Stimulated activated CD8-positive, alpha-beta memory T cell treated with anti-CD3 and anti-CD28 coated beads, Interleukin-2, amount 100 ng/mL, for 1 hour (primary cell): ENCODE data around the gene MYCBP.
"Not testable (repeated sequence)": the region's sequence is repeated elsewhere in the genome, so short reads cannot be mapped to it uniquely, and the experiment has no call there.

ENCODE experiments used
- DNase-seq, 2 donors: peaks; one replicate each; pipeline ENCODE4 v3.0.0-alpha.2; 2020; ENCODE audit warnings: low read depth in 2 of 2

Gene MYCBP

DNA sequence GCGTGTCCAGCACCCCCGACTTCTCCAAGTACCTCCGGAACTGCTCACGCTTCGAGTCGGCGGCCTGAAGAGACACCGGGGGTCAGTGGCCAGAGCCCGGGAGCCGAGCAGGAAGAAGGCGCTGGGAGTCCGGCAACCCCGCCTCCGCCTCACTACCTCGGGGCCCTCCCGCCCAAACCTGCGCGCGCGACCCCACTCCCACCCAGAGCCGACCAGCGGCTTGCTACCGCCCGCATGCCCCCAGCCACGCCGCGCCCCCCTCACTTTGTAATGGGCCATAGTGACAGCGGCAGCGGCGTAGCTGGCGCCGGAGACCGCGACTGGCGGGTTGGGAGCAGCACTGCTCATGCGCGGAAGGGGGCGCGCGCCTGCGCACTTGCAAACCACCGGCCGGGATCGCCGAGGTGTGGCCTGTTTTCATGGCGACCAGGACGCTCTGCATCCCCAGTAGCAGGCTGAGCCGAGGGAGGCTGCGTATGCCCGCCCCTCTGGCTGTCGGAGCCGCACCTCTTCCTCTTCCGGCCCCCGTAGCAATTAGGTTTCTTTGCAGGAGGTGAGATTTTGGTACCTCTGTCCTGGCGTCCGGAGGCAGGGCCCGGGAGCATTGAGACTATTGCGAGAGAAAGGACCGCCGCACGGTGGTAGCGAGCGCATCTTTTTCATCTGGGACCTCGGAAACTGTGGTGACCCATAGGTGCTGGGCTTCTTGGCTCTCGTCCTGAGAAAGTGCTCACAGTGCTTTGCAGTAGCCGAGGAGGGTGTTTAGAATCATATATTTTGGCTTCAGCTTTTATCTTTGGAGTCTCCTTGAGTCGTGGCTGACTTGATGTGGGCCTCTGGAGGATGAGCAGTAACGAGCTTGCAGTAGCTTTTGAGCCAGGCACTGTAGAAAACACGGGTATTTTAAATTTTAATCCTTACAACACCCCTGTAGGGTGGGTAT is at the start of gene MYCBP:
MYCBP (minus strand) TSS at position 322 of the 943 bp plus-strand sequence; CDS start at position 279, 43 bp downstream.
- peak; percentile 94 for DNase-seq

DNA sequence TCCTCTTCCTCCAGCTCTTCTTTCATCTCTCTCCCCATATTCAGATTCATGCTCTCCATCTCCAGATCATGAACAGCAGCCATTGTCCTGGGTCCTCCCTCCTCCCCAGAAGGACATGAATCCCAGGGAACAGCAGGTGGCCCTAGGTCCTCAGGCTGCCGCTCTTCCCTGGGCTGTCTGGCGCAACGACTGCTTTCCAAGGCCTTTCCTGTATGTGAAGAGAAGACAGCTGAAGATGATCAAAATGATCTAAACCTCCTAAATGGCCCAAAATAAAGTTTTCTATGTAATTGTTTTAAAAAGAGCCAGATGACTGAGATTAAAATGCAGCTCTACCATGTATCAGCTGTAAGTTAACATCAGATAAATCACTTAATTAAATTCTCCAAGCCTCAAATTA is 46.0 kb upstream of the MYCBP start:
- no peak for DNase-seq

DNA sequence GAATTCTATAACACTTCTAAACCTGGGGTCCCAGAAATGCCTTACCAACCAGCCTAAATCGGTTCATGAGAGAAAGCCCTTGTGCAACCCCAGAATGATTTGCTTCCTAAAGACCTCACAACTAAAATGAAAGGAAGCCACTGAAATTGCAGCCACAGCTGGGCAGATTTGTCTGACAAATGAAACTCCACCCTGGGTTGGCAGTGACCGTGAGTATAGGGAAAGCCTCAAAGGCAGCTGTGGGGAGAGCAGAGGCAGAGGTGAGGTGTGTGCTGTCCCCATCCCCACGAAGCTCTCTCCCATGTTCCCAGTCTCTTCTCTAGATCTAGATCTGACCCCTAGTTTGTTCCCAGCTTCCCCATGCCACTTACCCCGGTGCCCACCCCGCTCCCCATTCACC is 45.4 kb upstream of the MYCBP start:
- no peak for DNase-seq

DNA sequence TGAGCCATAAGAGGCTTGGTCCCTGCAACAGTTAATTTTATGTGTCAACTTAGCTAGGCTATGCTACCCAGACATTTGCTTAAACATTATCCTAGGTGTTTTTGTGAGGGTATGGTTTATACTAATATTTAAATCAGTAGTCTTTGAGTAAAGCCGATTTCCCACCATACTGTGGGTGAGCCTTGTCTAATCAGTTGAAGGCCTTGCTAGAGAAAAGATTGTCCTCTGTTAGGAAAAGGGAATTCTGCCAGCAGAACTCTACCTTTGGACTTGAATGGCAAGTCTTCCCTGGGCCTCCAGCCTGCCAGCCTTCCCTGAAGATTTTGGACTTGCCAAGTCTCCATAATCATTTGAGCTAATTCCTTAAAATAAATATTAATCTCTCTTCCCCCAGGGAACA is 44.6 kb upstream of the MYCBP start:
- DNase-seq = no peak

DNA sequence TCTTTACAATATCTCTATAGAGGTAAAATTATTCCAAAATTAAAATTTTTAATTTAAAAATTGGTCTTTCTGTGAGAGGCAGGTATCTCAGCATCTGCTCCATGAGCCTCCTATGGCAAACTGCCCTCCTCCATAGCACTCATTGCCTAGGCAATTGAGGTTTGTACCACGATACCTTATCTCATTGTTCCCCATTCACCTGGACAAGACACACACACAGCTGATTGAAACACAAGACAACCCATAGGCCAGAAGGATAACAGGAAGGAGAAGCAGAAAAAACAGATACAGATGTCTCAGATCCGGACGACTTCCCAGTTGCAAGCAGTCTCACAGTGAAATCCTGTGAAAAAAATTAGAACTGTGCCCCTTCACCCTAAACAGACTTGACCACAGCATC is 44.2 kb upstream of the MYCBP start:
- no peak for DNase-seq

DNA sequence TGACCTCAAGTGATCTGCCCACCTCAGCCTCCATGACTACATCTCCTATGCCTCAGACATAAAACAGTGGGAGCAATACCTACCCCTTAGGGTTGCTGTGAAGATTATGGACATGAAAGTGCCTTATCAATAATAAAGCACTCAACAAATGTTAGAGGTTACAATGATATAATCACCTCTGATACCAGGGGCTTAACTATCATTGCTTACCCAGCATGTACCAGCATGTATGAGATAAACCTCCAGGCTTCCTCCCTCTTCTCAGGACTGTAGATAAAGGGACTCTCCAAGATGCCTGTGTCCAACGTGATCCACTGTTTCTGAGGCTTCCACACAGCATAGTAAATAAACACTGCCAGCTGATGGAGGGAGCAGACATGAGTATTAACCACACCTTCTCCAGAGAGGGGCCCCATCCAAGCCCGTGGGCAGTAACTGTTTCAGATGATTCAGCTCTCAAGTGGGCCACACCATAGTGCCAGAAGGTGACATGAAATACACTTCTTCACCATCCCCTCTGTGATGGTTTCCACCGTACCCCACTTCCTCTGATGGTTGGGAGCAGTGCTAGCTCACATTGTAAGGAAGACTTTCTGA is 42.3 kb upstream of the MYCBP start:
- no peak for DNase-seq

DNA sequence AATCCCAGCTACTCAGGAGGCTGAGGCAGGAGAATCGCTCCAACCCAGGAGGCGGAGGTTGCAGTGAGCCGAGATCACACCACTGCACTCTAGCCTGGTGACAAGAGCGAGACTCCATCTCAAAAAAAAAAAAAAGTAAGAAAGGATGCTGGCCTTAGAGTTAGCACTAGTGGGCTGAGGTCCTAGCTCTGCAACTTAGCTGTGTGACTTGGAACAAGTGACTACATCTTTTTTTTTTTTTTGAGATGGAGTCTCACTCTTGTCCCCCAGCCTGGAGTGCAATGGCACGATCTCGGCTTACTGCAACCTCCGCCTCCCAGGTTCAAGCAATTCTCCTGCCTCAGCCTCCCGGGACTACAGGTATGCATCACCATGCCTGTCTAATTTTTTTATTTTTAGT is 41.8 kb upstream of the MYCBP start:
- not testable (repeated sequence) for DNase-seq

DNA sequence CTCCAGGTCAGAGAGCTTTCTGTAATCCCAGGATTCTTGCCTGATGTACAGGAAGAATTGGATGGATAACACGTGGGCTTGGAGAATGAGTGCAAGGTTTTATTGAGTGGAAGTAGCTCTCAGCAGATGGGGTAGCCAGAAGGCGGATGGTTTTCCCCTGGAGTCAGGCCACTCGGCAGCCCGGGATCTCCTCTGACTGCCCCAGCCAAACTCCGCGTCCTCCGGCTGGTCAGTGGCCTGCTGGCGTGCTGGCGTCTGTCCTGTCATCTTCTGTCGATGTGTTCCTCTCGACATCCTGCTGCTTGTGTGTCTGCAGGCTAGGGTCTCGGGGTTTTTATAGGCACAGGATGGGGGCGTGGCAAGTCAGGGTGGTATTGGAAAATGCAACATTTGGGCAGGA is 35.7 kb upstream of the MYCBP start:
- DNase-seq = no peak

- DNase-seq = no peak
These were observed 32.8 kb upstream of the MYCBP start for GRCh38 chr1:38905985-38906384.

- DNase-seq = no peak
These were observed 26.4 kb upstream of the MYCBP start for GRCh38 chr1:38899560-38899959.

GRCh38 chr1:38898653-38899230 is 25.6 kb upstream of the MYCBP start:
- no peak for DNase-seq

- no peak for DNase-seq
These were observed 23.0 kb upstream of the MYCBP start for GRCh38 chr1:38896169-38896568.

- no peak for DNase-seq
These were observed 19.8 kb upstream of the MYCBP start for GRCh38 chr1:38892976-38893375.

DNA sequence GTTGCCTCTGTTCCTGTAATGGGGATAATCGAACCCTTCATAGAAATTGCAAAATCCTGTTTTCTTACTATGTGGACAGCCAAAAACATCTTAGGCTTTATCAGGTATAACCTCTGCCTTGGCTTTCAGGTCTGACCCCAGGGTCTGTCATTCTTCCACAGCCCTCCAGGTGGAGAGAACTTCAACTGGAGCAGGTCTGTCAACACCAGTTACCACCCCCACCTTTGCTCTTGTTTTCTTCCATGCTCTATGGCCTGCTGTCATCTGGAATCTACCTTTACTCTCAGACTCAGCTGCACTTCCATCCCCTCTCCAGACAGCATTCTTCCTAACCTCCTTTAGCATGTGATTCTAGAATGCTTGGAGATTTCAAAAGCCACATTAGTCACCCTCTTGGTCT is 18.6 kb upstream of the MYCBP start:
- no peak for DNase-seq

DNA sequence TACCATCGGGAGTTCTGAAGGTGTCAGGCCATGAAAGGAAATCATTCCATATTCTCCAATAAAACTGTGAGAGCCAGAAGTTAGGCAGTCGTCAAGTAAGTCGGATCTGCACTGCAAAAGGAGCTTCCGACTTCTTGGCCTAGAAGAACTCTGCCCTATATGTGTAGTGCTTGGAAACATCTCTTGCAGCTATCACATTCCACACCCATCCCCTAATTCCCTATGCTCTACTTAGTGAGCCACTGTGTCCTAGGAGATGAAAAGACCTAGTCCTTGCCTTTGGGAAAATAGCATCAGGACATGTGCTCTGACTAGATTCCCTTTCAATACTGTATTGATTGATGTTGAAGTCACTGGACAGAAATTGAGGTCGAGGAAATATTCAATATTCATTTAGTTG is 16.4 kb upstream of the MYCBP start:
- DNase-seq = no peak

DNA sequence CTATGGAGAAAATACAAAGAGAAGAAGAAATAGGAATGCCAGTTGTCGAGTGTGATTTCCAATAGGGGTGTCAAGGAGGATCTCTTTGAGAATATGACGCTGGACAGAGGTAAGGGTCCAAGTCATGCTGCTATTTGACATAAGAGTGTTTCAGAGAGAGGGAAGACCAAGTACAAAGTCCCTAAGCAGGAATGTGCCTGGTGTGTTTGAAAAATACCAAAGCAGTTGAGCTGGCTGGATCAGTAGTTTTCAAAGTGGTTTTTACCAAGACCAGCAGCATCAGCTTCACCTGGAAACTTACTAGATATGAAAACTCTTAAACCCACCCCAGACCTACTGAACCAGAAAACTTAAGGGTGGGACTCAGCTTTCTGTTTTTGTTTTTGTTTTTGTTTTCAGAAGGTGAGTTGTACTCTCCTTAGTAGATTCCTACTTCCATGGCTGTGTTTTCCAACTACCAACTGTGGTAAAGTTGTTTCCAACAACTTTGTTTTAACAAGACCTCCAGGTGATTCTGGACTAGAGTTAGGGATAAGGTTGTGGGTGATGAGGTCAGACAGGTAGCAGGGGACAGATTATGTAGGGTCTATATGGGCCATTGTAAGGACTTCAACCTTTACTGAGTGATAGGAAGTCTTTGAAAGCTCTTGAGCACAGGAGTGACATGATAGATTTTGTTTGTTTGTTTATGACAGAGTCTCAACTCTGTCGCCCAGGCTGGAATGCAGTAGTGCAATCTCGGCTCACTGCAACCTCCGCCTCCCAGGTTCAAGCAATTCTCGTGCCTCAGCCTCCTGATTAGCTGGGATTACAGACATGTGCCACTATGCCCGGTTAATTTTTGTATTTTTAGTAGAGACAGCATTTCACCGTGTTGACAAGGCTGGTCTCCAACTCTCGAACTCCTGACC is 15.5 kb upstream of the MYCBP start:
- no peak for DNase-seq

DNA sequence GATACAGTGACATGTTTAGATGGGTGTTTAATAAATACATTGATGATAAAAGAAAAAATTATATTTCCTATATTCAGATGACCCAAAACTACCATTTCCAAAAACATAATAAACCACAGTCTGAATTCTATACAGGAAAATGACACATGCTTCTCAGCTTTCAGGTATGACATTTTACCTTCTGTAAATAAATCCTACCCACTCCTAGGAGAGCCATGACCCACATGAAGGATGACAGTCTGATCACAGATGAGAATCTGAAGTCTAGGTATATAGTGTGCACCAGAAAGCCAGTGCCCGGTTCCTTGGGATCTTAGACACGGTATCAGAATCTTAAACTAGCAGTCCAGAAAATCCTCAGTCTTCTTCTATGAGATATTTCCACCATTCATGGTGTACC is 11.9 kb upstream of the MYCBP start:
- no peak for DNase-seq

DNA sequence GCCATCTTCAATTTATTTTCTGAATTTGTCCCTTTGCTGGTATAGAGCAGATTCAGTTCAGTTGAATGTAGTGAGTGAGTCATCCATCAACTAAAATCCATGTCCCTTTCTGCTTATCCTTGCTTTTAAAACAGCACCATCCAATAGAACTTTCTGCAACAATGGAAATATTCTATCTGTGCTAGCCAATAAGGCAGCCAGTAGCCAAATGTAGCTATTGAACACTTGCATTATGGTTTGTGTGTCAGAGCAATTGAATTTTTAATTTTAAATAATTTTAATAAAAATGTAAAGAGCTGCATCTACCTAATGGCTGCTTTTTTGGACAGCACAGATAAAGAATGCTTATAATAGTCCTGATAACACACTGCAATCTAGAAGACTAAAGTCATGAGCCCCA is 8.3 kb upstream of the MYCBP start, which contains the start of gene GJA9:
GJA9 (minus strand) TSS at position 101 of the 400 bp plus-strand sequence. CDS start 5,489 bp downstream, outside the sequence.
- DNase-seq = no peak

DNA sequence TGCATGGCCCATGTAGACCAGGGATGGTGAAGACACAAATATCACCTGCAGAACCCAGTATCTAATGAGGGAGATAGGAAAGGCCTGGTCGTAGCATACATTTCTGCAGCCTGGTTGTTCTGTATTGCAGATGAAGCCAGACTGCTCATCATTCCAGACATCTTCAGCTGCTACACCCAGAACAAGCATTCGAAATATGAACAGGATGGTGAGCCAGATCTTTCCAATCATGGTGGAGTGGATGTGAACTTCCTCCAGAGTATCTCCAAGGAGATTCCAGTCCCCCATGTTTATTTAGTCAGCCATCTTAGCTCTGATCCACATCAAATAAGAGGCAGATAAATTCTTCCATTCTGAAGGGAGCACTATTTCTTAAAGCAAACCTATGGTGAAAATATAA is 2.7 kb upstream of the MYCBP start:
- DNase-seq = no peak

DNA sequence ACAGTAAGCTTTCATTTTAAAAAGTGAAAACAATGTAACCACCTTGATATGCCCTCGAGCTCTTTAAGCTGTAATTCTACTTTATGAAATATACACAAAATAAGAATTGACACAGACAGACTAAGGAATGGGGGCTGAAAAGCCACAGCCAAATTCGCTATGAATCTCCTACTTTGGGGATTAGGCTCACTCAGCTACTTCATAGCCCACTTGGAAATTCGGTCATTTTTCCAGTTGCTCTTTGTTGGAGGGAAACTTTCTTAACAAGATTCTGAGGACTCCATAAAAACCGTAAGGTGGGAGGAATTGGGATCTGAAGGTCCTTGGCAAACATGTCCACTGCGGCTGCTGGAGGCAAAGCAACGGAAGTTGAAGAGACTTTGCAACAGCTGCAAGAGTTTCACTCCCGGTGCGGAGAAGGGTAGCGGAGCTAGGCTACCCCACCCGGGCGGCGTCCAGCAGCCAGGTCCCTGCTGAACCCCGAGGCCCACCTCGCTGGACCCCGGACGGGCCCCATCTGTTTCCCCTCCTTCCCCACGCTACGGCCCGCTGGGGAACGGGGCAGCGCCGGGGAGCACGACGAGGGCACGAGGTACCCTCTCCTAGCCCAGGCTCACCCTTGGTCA is 634 bp downstream of the MYCBP start:
- DNase-seq = peak in 1 of 2 donors; percentile 2

- DNase-seq = no peak
These were observed 2.2 kb downstream of the MYCBP start for GRCh38 chr1:38870996-38871395.
